Left forelimb (tissue), 1 donor: ENCODE data around the gene FAM135A.
"Not testable (repeated sequence)": the region's sequence is repeated elsewhere in the genome, so short reads cannot be mapped to it uniquely, and the experiment has no call there.

ENCODE experiments used
- DNase-seq: peaks from one replicate; pipeline ENCODE4 v3.0.0-alpha.2; 2018; ENCODE audit warnings: low spot score

The FAM135A gene

GRCh38 chr6:70547905-70548304, 134.6 kb downstream of the FAM135A start:
- DNase-seq = no peak

DNA sequence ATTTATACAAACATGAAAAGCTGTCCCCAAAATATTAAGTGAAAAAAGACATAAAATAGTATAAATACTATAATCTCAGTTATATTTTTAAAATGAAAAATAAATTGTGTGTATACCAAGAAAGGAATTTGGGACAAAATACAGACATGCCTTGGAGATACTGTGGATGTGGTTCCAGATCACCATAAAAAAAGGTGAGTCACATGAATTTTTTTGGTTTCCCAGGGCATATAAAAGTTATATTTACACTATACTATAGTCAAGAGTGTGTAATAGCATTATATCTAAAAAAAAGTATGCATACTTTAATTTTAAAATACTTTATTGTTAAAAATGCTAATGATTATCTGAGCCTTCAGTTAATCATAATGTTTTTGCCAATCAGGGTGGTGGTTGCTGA, 136.0 kb downstream of the FAM135A start:
- DNase-seq = no peak

DNA sequence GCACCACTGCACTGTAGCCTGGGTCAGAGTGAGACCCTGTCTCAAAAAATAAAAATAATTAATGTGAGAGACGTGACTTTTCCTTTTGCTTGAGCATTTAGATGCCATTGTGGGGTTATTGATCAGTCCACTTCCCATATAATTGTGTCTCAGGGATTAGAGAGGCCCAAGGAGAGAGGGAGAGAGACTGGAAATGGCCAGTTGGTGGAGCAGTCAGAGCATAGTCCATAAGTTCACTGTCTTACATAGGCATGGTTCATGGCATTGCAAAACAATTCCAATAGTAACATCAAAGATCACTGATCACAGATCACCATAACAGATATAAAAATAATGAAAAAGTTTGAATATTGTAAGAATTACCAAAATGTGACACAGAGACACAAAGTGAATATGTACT, 138.3 kb downstream of the FAM135A start:
- DNase-seq = no peak

DNA sequence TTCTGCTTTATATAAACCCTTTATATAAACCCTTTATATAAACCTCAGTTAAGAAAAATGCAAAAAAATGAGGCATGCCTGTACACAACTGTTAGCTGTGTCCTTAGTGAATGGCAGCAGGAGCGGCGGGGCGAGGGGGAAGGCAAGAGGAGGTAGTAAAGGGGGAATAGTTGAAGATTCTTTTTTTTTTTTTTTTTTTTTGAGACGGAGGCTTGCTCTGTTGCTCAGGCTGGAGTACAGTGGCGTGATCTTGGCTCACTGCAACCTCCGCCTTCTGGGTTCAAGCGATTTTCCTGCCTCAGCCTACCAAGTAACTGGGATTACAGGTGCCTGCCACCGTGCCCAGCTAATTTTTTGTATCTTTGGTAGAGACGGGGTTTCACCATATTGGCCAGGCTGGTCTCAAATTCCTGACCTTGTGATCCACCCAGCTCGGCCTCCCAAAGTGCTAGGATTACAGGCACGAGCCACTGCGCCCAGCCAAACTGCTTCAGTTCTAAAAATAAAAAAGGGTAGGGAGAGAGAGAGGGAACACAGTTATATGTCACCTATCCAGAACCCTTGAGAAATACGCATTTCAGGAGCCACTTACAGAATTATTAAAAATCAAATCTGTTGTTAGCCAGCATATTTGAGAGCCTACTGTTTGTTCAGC, 139.1 kb downstream of the FAM135A start:
- not testable (repeated sequence) for DNase-seq

DNA sequence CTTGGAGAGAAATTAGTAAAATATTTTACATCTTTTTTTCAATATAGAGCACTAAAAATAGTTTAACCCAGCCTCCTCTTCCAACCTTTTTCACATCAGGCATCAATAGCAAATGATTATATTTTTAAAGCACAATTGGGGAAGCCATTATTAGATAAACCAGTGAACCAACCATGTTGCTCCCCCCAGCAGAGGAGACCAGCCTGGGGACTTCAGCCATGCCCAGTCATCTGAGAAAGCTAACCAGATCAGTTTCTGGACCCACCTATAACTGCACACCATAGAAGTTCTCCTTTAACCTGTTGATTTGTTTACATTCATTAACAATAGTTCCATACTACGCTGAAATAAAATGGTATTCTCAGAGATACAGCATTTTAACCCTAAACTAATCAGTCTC, 139.7 kb downstream of the FAM135A start:
- no peak for DNase-seq

DNA sequence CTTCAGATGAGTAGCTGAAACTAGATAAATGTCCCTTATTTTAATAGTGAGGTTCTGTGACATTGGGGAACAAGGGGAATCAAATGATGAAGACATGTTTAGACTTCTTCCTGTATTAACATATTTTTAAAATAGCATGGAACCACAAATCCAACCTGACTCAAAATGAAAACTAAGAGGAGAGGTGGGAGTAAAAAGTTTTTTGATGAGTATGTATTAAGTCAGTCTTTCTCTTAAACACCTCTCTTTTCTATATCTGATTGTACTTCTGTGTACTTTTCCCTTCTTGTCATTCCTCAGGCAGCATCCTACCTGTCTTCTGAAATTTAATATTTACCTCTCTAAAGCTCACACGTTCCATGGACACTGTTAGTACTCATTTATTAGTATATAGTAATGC, 144.7 kb downstream of the FAM135A start:
- DNase-seq = no peak

DNA sequence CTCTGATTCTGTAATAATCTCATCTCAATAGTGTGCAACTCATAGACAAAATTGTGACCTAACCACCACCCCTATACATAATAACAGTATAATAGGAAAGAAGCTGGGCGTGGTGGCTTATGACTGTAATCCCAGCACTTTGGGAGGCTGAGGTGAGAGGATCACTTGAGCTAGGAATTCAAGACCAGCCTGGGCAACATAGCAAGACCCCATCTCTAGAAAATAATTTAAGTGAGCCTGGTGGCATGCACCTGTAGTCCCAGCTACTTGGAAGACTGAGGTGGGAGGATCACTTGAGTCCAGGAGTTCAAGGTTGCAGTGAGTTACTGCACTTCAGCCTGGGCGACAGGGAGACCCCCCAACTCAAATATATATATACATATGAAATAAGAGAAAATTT, 149.1 kb downstream of the FAM135A start:
- not testable (repeated sequence) for DNase-seq

DNA sequence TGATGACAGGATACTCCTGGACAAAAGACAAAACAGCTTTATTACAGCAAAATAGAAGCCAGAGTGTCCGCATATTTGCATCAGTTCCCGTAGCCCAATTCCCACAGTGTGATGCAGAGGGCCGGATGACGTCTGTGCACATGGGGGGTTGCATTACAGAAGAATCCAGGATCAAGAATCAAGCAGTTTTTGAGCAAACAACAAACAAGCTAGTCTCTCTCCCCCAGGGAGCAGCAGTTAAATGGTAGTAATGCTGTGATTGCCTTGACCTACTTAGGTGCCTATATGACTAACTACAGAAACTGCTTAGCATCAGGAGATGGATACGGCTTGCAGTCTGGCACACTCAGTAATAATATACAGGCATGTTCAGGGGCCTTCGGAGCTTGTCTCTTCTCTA, 150.2 kb downstream of the FAM135A start:
- no peak for DNase-seq

- peak; percentile 95 for DNase-seq
These were observed 153.6 kb downstream of the FAM135A start, which contains the start of gene SDHAF4 for GRCh38 chr6:70566751-70567382. SDHAF4 (plus strand) TSS chr6:70566930; CDS start chr6:70566941, 11 bp downstream.

- no peak for DNase-seq
These were observed 161.3 kb downstream of the FAM135A start for GRCh38 chr6:70574643-70575042.

- DNase-seq = no peak
These were observed 162.7 kb downstream of the FAM135A start for GRCh38 chr6:70575899-70576495.

- no peak for DNase-seq
These were observed 172.8 kb downstream of the FAM135A start for GRCh38 chr6:70586114-70586513.

- DNase-seq = no peak
These were observed 177.1 kb downstream of the FAM135A start for GRCh38 chr6:70590400-70590799.

DNA sequence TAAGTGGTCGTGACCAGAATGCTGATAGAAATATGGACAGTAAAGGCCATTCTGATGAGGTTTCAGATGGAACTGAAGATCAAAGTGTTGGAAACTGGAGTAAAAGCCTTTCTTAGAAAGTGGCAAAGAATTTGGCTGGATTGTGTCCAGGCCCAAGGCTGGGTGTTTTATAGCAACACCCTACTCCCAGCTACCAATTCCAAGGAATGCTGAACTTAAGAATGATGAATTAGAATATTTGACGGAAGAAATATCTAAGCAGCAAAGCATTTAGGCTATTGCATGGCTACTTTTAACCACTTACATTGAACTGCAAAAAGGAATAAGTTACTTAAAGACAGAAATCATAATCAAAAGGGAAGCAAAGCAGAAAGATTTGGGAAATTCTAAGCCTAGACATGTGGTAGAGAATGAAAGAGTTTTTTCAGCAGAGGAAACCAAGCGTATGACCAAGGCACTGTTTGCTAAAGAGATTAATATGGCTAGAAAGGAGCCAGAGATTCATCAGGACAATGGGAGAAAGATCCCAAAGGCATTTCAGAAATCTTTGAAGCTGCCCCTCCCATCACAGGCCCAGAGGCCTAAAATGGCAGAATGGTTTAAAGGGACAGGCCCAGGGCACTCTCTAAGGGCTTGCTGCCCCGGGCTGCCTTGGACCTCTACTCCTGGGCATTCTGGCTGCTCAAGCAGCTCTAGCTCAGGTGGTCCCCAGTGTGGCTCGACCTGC, 179.2 kb downstream of the FAM135A start:
- DNase-seq = no peak

DNA sequence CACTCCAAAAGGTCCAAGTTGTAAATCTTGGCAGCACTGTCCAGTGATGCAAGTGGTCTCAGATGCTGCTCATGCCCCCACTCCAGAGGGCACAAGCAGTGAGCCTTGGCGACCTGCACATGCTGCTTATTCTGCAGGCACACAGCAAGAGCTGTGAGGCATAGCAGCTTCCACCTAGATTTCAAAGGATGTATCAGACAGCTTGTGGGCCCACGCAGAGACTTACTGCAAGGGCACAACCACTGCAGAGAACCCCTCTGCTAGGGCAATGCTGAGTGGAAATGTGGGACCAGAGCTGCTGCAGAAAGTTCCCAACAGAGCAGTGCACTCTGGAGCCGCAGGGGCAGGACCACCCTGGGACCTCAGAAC, 179.8 kb downstream of the FAM135A start:
- no peak for DNase-seq

DNA sequence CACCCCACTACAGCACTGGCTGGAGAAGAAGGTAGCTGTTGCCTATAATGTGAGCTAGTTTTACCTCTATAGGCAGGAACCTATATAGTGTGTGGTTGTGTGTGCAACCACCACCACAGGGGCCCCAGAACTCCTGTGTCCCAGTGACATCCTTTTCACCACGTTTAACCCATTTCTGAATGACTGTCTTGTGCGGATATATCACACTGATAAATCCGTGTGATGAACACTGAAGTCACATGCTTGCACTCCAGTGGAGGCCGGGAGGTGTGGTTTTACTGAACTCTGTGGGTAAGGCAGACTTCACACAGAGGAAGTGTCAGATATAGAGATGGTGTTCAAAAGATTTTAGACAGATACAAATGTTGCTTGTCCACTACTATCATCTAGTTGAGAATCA, 185.9 kb downstream of the FAM135A start:
- DNase-seq = no peak

GRCh38 chr6:70601014-70601413, 187.7 kb downstream of the FAM135A start:
- DNase-seq = no peak

DNA sequence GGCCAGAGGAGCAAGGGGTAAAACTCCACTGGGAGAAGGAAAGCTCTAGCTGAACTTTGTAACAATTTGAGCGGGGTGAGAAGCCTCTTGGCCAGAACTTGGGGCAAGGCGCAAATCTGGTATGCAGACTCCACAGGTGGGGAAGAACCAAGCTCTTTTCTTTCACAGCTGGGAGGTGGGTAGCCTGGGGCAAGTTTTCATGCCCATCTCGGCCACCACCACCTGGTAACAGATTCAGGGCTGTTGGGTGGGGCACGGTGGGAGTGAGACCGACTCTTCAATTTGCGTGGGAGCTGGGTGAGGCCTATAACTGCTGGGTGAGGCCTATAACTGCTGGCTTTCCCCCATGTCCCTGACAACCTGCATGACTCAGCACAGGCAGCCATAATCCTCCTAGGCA, 190.9 kb downstream of the FAM135A start:
- DNase-seq = no peak

- DNase-seq = not testable (repeated sequence)
These were observed 194.1 kb downstream of the FAM135A start for GRCh38 chr6:70607371-70607770.

DNA sequence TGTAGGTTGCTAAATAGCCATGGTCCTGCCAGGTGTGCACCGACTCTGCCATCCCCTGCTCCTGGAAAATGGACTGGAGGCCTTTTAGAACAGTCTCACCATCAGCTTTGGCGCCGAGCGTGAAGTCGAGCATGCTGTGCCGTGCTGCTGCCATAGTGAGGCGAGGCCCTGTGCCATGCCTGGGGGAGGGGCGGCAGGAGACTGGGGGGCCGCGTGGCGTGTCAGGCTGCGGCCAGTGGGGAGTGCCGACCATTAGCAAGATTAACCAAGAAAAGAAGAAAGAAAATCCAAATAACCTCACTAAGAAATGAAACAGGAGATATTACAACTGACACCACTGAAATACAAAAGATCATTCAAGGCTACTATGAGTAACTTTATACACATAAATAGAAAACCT, 195.9 kb downstream of the FAM135A start:
- DNase-seq = not testable (repeated sequence)
